ENCODE measurements around the gene CTNNAL1.

GRCh38 chr9:109027176-109027575, 13.9 kb upstream of the CTNNAL1 start:
- TF ChIP-seq, protein P1, sequence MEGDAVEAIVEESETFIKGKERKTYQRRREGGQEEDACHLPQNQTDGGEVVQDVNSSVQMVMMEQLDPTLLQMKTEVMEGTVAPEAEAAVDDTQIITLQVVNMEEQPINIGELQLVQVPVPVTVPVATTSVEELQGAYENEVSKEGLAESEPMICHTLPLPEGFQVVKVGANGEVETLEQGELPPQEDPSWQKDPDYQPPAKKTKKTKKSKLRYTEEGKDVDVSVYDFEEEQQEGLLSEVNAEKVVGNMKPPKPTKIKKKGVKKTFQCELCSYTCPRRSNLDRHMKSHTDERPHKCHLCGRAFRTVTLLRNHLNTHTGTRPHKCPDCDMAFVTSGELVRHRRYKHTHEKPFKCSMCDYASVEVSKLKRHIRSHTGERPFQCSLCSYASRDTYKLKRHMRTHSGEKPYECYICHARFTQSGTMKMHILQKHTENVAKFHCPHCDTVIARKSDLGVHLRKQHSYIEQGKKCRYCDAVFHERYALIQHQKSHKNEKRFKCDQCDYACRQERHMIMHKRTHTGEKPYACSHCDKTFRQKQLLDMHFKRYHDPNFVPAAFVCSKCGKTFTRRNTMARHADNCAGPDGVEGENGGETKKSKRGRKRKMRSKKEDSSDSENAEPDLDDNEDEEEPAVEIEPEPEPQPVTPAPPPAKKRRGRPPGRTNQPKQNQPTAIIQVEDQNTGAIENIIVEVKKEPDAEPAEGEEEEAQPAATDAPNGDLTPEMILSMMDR (IDR thresholded peaks at IDR 0.05): no peak
- TF ChIP-seq EZH2 (IDR thresholded peaks at IDR 0.05; ENCODE audit: borderline replicate concordance, insufficient read depth, low read depth, low read length, poor library complexity, severe bottlenecking): no peak
